WERI-Rb-1 (cell line): ENCODE results near the gene LGALS4.

ENCODE experiments used
- DNase-seq: peaks from one replicate; pipeline ENCODE4 v3.0.0-alpha.2; 2020
- H3K27ac ChIP-seq: fragments of 250-450 bp; sonication (Bioruptor Pico); 2 replicates; pipeline ENCODE4 v1.5.1; 2020; ENCODE audit warnings: mild to moderate bottlenecking, moderate library complexity
- H3K27me3 ChIP-seq: fragments of 250-450 bp; sonication (Bioruptor Pico); 2 replicates; pipeline ENCODE4 v1.5.1; 2021; ENCODE audit warnings: mild to moderate bottlenecking, low read depth, moderate library complexity; ENCODE audit not compliant: insufficient read depth, severe bottlenecking
- H3K36me3 ChIP-seq: fragments of 250-450 bp; sonication (Bioruptor Pico); 2 replicates; pipeline ENCODE4 v1.5.1; 2020; ENCODE audit warnings: mild to moderate bottlenecking, moderate library complexity
- H3K4me3 ChIP-seq: 2 replicates; pipeline ENCODE4 v1.5.1; 2011; ENCODE audit warnings: low read depth, mild to moderate bottlenecking, control low read depth, low read length
- H3K9me3 ChIP-seq: fragments of 250-450 bp; sonication (Bioruptor Pico); 2 replicates; pipeline ENCODE4 v1.5.1; 2021; ENCODE audit warnings: mild to moderate bottlenecking, moderate library complexity; ENCODE audit not compliant: severe bottlenecking
- TF ChIP-seq, protein P1 (sequence below): IDR thresholded peaks from 2 replicates; pipeline ENCODE4 v1.5.1; 2011; ENCODE audit warnings: low read depth, mild to moderate bottlenecking, control low read depth, inconsistent platforms, low read length

LGALS4 gene

DNA sequence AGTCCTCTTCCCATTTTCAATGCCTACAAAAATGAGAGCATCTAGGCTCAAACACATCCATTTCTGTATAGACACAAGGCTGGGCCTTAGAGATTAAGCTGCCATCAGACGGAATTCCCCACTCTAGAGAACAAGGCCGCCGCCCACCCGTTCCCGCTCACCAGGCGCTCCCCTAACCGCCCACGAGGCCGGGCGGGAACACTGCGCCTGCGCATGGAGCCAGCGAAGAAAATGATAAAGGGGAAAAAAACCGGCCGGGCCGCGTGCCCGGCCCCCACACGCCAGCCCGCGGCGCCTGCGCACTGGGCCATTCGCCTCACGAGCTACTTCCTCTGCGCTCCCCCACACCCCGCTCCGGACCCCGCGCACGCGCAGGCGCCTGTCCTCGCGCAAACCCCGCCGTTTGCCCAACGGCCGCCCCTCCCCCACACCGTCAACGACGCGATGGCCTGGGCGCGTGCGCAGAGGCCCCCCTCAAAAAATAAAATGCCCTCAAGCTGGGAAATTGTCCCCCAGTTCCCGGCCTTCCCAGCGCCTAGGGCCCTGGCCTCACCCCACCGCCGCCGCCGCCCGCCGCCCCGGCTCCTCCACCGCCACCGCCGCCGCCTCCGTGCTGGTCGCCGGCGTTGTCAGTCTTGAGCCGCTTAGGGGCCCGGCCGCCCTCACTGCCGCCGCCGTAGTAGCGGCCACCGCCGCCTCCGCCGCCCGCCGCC is 36.6 kb upstream of the LGALS4 start:
- H3K9me3 ChIP-seq, result no peaks in the 10 kb centered on the region
- no peaks in the 10 kb centered on the region for H3K27me3 ChIP-seq
- peak overlapping the region; percentile 99 for H3K27ac ChIP-seq
- TF ChIP-seq, protein P1, sequence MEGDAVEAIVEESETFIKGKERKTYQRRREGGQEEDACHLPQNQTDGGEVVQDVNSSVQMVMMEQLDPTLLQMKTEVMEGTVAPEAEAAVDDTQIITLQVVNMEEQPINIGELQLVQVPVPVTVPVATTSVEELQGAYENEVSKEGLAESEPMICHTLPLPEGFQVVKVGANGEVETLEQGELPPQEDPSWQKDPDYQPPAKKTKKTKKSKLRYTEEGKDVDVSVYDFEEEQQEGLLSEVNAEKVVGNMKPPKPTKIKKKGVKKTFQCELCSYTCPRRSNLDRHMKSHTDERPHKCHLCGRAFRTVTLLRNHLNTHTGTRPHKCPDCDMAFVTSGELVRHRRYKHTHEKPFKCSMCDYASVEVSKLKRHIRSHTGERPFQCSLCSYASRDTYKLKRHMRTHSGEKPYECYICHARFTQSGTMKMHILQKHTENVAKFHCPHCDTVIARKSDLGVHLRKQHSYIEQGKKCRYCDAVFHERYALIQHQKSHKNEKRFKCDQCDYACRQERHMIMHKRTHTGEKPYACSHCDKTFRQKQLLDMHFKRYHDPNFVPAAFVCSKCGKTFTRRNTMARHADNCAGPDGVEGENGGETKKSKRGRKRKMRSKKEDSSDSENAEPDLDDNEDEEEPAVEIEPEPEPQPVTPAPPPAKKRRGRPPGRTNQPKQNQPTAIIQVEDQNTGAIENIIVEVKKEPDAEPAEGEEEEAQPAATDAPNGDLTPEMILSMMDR, result no peak
- peak overlapping the region; percentile 64 for H3K4me3 ChIP-seq
- peak; percentile 98 for DNase-seq
- H3K36me3 ChIP-seq, result peaks cover 51% of the 10 kb centered on the region

DNA sequence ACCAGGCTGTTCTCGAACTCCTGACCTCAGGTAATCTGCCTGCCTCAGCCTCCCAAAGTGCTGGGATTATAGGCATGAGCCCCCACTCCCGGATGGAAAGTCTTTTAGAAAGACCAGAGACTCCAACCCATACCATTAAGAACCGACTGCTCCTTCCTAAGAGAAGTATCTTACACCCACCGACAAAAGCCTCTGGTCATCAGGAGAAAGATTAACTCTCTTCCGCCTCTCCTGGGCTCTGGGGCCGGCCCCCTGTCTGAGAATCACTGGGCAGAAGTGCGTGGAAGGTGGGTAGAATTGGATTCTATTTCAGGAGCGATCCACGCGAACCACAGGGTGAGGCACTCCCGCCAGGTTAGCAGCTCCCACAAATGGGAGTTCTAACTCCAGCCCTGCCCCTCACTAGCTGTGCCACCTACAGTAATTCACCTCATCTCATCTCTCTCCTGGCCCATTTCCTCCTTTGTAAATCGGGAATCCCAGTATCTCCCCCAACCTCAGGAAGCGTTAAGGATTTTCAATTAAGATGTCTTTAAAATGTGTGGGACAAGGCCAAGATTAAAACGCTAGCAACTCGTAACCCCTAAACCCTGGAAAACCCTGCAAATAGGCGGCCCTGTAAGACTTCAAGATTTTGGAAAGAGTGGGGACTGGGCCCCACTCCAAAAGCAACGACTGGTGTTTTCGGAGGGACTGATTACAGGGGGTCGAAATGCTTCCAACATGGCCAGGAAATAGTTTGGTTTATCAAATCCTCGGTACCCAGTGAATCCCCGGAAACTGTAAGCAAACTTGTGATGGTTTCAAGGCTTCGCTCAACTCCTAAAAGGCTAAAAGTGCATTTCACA is 35.8 kb upstream of the LGALS4 start:
- Histone ChIP-seq H3K36me3 (peaks cover 59% of the 10 kb centered on the region), H3K9me3 (no peaks in the 10 kb centered on the region), H3K27me3 (no peaks in the 10 kb centered on the region), H3K4me3 (peak overlapping the region; percentile 64), H3K27ac (peak overlapping the region; percentile 99)
- TF ChIP-seq, protein P1, result no peak
- DNase-seq, result no peak

DNA sequence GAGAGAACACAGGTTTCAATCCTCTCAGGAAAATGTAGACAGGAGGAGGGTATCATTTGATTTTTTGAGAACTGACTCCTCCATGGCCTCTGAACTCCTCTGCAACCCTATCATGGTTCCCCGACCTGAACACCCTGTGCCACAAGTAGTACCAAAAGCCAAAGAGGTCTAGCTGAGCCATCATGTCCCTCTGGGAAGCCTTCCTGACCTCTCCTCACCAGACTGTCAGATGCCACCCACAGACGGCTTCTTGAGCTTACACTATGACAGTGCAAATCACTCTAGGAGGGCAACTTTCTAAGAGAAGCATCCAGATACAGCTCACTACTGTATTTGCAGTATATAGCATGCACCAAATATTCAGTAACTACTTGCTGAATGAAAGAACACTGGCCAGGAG is 33.4 kb upstream of the LGALS4 start:
- Histone ChIP-seq H3K36me3 (peaks cover 83% of the 10 kb centered on the region), H3K9me3 (no peaks in the 10 kb centered on the region), H3K4me3 (no peak overlapping the region), H3K27ac (no peak overlapping the region), H3K27me3 (no peaks in the 10 kb centered on the region)
- no peak for DNase-seq
- TF ChIP-seq, protein P1, result no peak

DNA sequence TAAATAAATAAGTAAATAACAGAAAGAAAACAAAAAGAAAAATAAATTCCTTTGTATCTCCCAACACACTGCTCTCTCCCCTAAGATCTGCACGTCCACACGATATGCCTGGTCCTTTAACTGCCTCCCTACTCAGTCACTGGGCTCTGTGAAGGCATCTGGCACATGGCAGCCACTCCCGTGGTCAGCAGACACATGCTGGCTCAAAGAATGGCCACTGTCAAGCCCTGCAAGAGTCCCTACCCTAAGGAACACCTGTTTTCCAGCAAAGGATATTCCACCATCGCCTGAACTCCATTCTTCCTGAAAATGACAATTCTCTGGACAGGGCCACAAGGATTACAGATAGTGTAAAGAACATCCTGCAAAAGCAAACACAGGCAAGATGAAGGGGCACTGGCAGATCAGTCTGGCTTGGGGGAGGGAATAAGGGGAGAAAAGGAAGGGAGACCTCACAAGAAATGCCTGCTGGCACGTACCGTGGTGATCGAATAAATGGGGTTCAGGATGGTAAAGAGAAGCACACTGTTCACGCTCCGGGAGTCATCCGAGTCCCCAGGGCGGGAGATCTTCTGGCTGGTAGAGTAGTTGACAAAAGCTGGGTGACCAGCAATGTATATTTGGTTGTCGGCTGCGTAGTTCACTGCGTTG is 32.8 kb upstream of the LGALS4 start:
- no peak overlapping the region for H3K4me3 ChIP-seq
- no peaks in the 10 kb centered on the region for H3K9me3 ChIP-seq
- H3K27ac ChIP-seq, result no peak overlapping the region
- DNase-seq, result no peak
- peaks cover 89% of the 10 kb centered on the region for H3K36me3 ChIP-seq
- TF ChIP-seq, protein P1, result no peak
- H3K27me3 ChIP-seq, result no peaks in the 10 kb centered on the region

DNA sequence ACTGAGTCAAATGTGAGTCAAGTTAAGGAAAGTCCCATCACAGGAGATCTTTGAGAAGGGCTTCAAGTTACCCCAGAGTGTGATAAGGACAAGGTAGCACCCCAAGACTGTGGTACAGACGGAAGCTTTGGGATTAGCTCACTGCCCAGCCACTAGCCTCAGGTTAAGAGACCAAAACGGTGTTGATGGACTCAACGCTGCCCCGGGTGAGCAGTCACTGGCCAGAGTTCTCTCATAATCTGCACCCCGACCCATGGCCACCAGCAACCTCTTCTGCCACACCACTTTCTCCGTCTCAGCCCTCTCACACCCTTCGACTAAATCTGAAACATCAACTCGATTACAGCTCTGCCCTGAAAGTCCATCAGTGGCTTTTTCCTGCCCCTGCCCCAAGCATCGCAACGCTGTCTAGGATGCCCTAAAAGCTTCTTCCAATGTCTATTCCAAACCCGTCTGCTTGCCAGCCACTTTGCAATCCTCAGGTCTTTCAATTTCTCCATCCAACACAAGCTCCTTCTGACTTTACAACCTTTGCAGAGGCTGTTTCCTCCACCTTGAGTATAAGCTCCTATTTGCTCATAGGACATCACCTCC is 31.4 kb upstream of the LGALS4 start:
- no peak for DNase-seq
- TF ChIP-seq, protein P1, result no peak
- H3K4me3 ChIP-seq, result no peak overlapping the region
- peaks cover 97% of the 10 kb centered on the region for H3K36me3 ChIP-seq
- no peaks in the 10 kb centered on the region for H3K9me3 ChIP-seq
- no peak overlapping the region for H3K27ac ChIP-seq
- no peaks in the 10 kb centered on the region for H3K27me3 ChIP-seq
